HEK293T (cell line): ENCODE data around the gene NUS1.

Experiments
- NFRKB ChIP-seq: fragments of 450-650 bp; IDR thresholded peaks from 2 replicates; pipeline ENCODE4 v1.6.1; 2016; ENCODE audit warnings: mild to moderate bottlenecking, moderate library complexity
- SP1 ChIP-seq: fragments of 450-650 bp; IDR thresholded peaks from 2 replicates; pipeline ENCODE4 v1.6.1; 2017

GRCh38 chr6:117629119-117629660 lies 46.1 kb upstream of the NUS1 start:
- TF ChIP-seq NFRKB (no peak), SP1 (no peak)
